PC-3 (cell line): ENCODE measurements around the gene JADE1. TPM values are rescaled to one million over a fixed set of nuclear protein-coding genes. Genes with fewer than 3 reads are reported as not detected.

Source experiments
- ATAC-seq: fragments of 200-7000 bp; cut with Tn5 transposase; 2 replicates; pipeline ENCODE4 v1.9.1; 2020; ENCODE audit warnings: mild to moderate bottlenecking, moderate library complexity
- BruUV-seq: library from RNA; stranded (reverse); fragments of 400-500 nt; replicated peaks from 2 replicates; lab custom pipeline; 2021; lab: Mats Ljungman, UMichigan
- CTCF ChIA-PET: fragments of 300-600 bp; sonication (Branson Sonifier 250); formaldehyde crosslinking; loops from one replicate; lab custom pipeline; 2022; ENCODE audit warnings: antibody characterized with exemption; lab: Charles Lee
- POLR2A ChIA-PET: fragments of 300-600 bp; sonication (Branson Sonifier 250); formaldehyde crosslinking; loops from one replicate; lab custom pipeline; 2022; ENCODE audit warnings: antibody characterized with exemption; ENCODE audit not compliant: unreplicated experiment; lab: Charles Lee
- DNase-seq: peaks from one replicate; pipeline ENCODE4 v3.0.0-alpha.2; 2015
- H2AFZ ChIP-seq: fragments of 300-600 bp; sonication (generic); 2 replicates; pipeline ENCODE4 v1.6.0; 2016; ENCODE audit warnings: antibody characterized with exemption, low read length
- H3F3A ChIP-seq: fragments of 300-600 bp; sonication (generic); one replicate; pipeline ENCODE4 v1.6.0; 2017; ENCODE audit warnings: antibody characterized with exemption, low read length, control low read depth, mild to moderate bottlenecking; ENCODE audit not compliant: unreplicated experiment
- H3K27ac ChIP-seq: fragments of 300-600 bp; sonication (generic); 2 replicates; pipeline ENCODE4 v1.5.1; 2016; ENCODE audit warnings: mild to moderate bottlenecking, low read length
- H3K27me3 ChIP-seq: fragments of 300-600 bp; sonication (generic); 2 replicates; pipeline ENCODE4 v1.6.1; 2016; ENCODE audit warnings: low read length, mixed read lengths
- H3K36me3 ChIP-seq: fragments of 300-600 bp; sonication (generic); 2 replicates; pipeline ENCODE4 v1.6.1; 2016; ENCODE audit warnings: low read depth, mixed run types, low read length, mixed read lengths
- H3K4me1 ChIP-seq: fragments of 300-600 bp; sonication (generic); 2 replicates; pipeline ENCODE4 v1.5.1; 2016; ENCODE audit warnings: low read length; ENCODE audit not compliant: insufficient read depth
- H3K4me2 ChIP-seq: fragments of 300-600 bp; sonication (generic); 2 replicates; pipeline ENCODE4 v1.6.0; 2016; ENCODE audit warnings: low read length
- H3K4me3 ChIP-seq: fragments of 300-600 bp; sonication (generic); 2 replicates; pipeline ENCODE4 v1.5.1; 2016; ENCODE audit warnings: mild to moderate bottlenecking, low read length, mixed read lengths
- H3K79me2 ChIP-seq: fragments of 300-600 bp; sonication (generic); 2 replicates; pipeline ENCODE4 v1.6.1; 2017; ENCODE audit warnings: low read length, mixed read lengths
- H3K9ac ChIP-seq: fragments of 300-600 bp; sonication (generic); 2 replicates; pipeline ENCODE4 v1.6.0; 2016; ENCODE audit warnings: mild to moderate bottlenecking, low read length
- H3K9me2 ChIP-seq: fragments of 300-600 bp; sonication (generic); replicated peaks from 2 replicates; pipeline ENCODE4 v1.6.1; 2016; ENCODE audit warnings: mixed run types, low read length, mixed read lengths
- H3K9me3 ChIP-seq: fragments of 300-600 bp; sonication (generic); 2 replicates; pipeline ENCODE4 v1.6.1; 2016; ENCODE audit warnings: low read length, mixed read lengths
- H4K20me1 ChIP-seq: fragments of 300-600 bp; sonication (generic); 2 replicates; pipeline ENCODE4 v1.6.1; 2016; ENCODE audit warnings: low read length, mixed read lengths
- EZH2 ChIP-seq: fragments of 300-600 bp; sonication (generic); IDR thresholded peaks from one replicate; pipeline ENCODE4 v1.6.1; 2017; ENCODE audit warnings: antibody characterized with exemption, mild to moderate bottlenecking, low read length; ENCODE audit not compliant: unreplicated experiment
- EZH2phosphoT487 ChIP-seq: fragments of 300-600 bp; sonication (generic); IDR thresholded peaks from 2 replicates; pipeline ENCODE4 v1.6.1; 2018; ENCODE audit warnings: mild to moderate bottlenecking, antibody characterized with exemption, low read length, borderline replicate concordance
- intact Hi-C: fragments of 100-400 bp; cut with micrococcal nuclease; formaldehyde crosslinking; loops from 2 replicates; pipeline ENCODE4 v1.9.0; 2023
- total RNA-seq: library from RNA; depleted of rRNA; stranded (reverse); fragments of >200 nt; gene quantifications from 2 replicates; pipeline ENCODE4 v1.2.3, GENCODE V29; 2014
- TF ChIP-seq, protein P1 (sequence below): fragments of 300-600 bp; sonication (generic); conservative IDR thresholded peaks from 2 replicates; pipeline ENCODE4 v1.5.1; 2017; ENCODE audit warnings: antibody characterized with exemption, low read depth, mild to moderate bottlenecking, low read length

The JADE1 gene
- total RNA-seq, 1 experiment from 2014 or later: 10.8 TPM

DNA sequence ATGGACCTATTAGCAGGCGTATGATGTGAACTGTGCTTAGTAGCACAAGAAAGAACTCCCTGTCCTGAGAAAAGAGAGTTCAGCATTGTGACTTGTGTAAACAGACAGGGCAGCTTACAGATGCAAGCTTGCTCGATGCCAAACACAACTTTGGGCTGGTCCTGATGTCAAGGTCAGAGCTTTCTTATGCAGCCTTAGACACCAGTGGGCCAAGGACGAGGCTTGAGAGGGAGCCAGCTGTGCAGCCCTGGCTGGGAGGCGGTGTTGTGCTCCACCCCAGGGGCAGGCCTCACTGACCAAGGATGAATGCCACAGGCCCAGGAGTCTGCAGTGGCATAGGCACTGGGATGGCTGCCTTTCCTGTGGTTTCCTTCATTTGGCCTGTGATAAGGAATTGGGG, 35.4 kb downstream of the JADE1 start:
- no peaks in the 10 kb centered on the region for H3F3A ChIP-seq
- TF ChIP-seq, protein P1, sequence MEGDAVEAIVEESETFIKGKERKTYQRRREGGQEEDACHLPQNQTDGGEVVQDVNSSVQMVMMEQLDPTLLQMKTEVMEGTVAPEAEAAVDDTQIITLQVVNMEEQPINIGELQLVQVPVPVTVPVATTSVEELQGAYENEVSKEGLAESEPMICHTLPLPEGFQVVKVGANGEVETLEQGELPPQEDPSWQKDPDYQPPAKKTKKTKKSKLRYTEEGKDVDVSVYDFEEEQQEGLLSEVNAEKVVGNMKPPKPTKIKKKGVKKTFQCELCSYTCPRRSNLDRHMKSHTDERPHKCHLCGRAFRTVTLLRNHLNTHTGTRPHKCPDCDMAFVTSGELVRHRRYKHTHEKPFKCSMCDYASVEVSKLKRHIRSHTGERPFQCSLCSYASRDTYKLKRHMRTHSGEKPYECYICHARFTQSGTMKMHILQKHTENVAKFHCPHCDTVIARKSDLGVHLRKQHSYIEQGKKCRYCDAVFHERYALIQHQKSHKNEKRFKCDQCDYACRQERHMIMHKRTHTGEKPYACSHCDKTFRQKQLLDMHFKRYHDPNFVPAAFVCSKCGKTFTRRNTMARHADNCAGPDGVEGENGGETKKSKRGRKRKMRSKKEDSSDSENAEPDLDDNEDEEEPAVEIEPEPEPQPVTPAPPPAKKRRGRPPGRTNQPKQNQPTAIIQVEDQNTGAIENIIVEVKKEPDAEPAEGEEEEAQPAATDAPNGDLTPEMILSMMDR: no peak
- TF ChIP-seq EZH2: no peak
- TF ChIP-seq EZH2phosphoT487: no peak
- no peak overlapping the region for H3K4me2 ChIP-seq
- no peak overlapping the region for H3K27ac ChIP-seq
- H3K9ac ChIP-seq: no peak overlapping the region
- intact Hi-C loops: no loop called here
- H2AFZ ChIP-seq: no peak overlapping the region
- POLR2A ChIA-PET: no interaction called here
- H3K9me3 ChIP-seq: no peaks in the 10 kb centered on the region
- ATAC-seq: no peak
- DNase-seq: no peak
- H3K79me2 ChIP-seq: peaks cover 19% of the 10 kb centered on the region
- H3K9me2 ChIP-seq: no peaks in the 10 kb centered on the region
- peaks cover 11% of the 10 kb centered on the region for H3K36me3 ChIP-seq
- no TSS peak for BruUV-seq
- no peaks in the 10 kb centered on the region for H3K4me1 ChIP-seq
- H4K20me1 ChIP-seq: no peaks in the 10 kb centered on the region
- H3K4me3 ChIP-seq: no peak overlapping the region
- CTCF ChIA-PET: no interaction called here
- no peaks in the 10 kb centered on the region for H3K27me3 ChIP-seq

DNA sequence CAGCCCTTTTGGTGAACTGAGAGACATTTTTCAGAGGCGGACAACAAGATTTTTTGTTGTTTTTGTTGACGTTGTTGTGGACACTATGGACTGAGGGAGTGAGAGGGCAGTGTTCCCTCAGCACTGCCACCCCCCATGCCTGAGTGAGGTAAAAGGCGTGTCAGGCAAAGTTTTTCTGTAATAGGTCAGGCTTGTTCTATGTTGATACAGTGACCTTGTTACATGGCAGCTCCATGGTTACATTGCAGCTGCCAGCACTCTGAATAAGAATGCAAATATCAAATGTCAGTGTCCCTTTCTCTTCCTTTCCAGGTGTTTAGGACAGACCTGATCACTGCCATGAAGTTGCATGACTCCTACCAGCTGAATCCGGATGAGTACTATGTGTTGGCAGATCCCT, 36.6 kb downstream of the JADE1 start:
- Histone ChIP-seq H4K20me1 (no peaks in the 10 kb centered on the region), H3K27ac (no peak overlapping the region), H3F3A (no peaks in the 10 kb centered on the region), H3K79me2 (peaks cover 7% of the 10 kb centered on the region), H3K4me1 (no peaks in the 10 kb centered on the region), H3K4me3 (no peak overlapping the region), H3K9me3 (no peaks in the 10 kb centered on the region), H3K9ac (no peak overlapping the region), H3K4me2 (no peak overlapping the region), H3K36me3 (peaks cover 11% of the 10 kb centered on the region), H3K9me2 (no peaks in the 10 kb centered on the region), H3K27me3 (no peaks in the 10 kb centered on the region), H2AFZ (no peak overlapping the region)
- POLR2A ChIA-PET: no interaction called here
- TF ChIP-seq EZH2 (no peak), EZH2phosphoT487 (no peak)
- TF ChIP-seq, protein P1: no peak
- peak; percentile 69 for ATAC-seq
- peak; percentile 41 for DNase-seq
- CTCF ChIA-PET: no interaction called here
- intact Hi-C loops: no loop called here
- BruUV-seq: no TSS peak

DNA sequence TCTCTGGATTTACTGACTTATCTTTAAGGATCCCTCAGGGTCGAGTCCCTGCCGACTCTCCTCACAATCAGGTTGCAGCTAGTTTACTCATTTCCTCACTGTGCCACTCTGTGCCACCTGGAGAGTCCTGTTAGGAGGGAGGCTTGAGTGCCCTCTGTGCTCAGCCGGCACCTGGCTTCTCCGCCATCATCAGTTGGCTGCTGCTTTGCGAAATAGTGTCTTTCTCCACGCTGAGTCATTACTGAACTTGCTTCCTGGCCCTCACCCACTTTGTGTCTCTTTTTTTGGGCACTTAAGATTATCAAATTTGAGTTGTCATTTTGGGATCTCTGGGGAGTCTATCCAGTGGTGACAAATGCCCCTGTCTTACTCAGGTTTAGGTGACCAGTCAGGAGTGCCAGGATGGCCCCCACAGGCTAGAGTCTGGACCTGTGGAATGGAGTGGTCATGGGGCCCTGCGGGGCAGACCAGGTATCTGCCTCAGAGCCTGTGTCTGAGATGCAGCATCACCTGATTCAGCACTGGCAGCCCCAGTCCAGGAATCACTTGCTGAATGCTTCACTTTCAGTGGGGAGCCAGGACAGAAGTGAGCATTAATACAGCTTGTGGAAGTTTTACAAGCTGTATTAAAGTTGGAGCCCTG, 37.7 kb downstream of the JADE1 start:
- no peak overlapping the region for H3K4me3 ChIP-seq
- no peaks in the 10 kb centered on the region for H3K27me3 ChIP-seq
- H4K20me1 ChIP-seq: no peaks in the 10 kb centered on the region
- DNase-seq (no peak), ATAC-seq (no peak)
- peaks cover 11% of the 10 kb centered on the region for H3K36me3 ChIP-seq
- no peak overlapping the region for H2AFZ ChIP-seq
- H3K9ac ChIP-seq: no peak overlapping the region
- H3F3A ChIP-seq: no peaks in the 10 kb centered on the region
- no peaks in the 10 kb centered on the region for H3K79me2 ChIP-seq
- H3K4me1 ChIP-seq: no peaks in the 10 kb centered on the region
- no peak overlapping the region for H3K27ac ChIP-seq
- POLR2A ChIA-PET: interaction anchor here (0.7 kb wide), 1 partner anchor 394 kb away, joined by 5 read pairs; no protein-coding TSS in a partner anchor
- no peak overlapping the region for H3K4me2 ChIP-seq
- CTCF ChIA-PET: no interaction called here
- no peaks in the 10 kb centered on the region for H3K9me3 ChIP-seq
- intact Hi-C loops: no loop called here
- H3K9me2 ChIP-seq: no peaks in the 10 kb centered on the region
- BruUV-seq: no TSS peak
- no peak for TF ChIP-seq EZH2phosphoT487
- TF ChIP-seq, protein P1: no peak
- no peak for TF ChIP-seq EZH2
